Frontal cortex (tissue), 4 donors: Measurements from ENCODE around the gene SULT4A1. TPM values are rescaled to one million over a fixed set of nuclear protein-coding genes. Genes with fewer than 3 reads are reported as not detected.
"Not testable (repeated sequence)": the region's sequence is repeated elsewhere in the genome, so short reads cannot be mapped to it uniquely, and the experiment has no call there.

Experiments
- DNase-seq, 2 donors: peaks; one replicate each; pipeline ENCODE4 v3.0.0; 2012; ENCODE audit warnings: low spot score in 2 of 2
- FAIRE-seq: peaks from 2 replicates; lab custom pipeline; 2012; peaks lifted over from hg19 to GRCh38; lab: Jason Lieb, UNC
- total RNA-seq: library from RNA; depleted of rRNA; stranded (reverse); fragments of >200 nt; gene quantifications from one replicate; pipeline ENCODE4 v1.2.3, GENCODE V29; 2014
- donor health status: control.
- donor health status: control.
- donor health status: control.

SULT4A1 gene
- total RNA-seq, 1 donor from 2014 or later: 47.7 TPM

- FAIRE-seq, DNase-seq: not testable (repeated sequence)
Observed at GRCh38 chr22:43869001-43869400, 6.7 kb upstream of the SULT4A1 start.

- FAIRE-seq (no peak), DNase-seq (no peak)
Observed at GRCh38 chr22:43867839-43868635, 5.7 kb upstream of the SULT4A1 start.

GRCh38 chr22:43862882-43863202 lies 529 bp upstream of the SULT4A1 start:
- DNase-seq (no peak), FAIRE-seq (no peak)

GRCh38 chr22:43861529-43861928 lies 784 bp downstream of the SULT4A1 start:
- FAIRE-seq (no peak), DNase-seq (no peak)

- DNase-seq (no peak), FAIRE-seq (no peak)
Observed at GRCh38 chr22:43860831-43861230, 1.5 kb downstream of the SULT4A1 start.

- FAIRE-seq (no peak), DNase-seq (no peak)
Observed at GRCh38 chr22:43860126-43860525, 2.2 kb downstream of the SULT4A1 start.

- DNase-seq: no peak
- no peak for FAIRE-seq
Observed at GRCh38 chr22:43859621-43860020, 2.7 kb downstream of the SULT4A1 start.

- DNase-seq: no peak
- no peak for FAIRE-seq
Observed at GRCh38 chr22:43859176-43859575, 3.1 kb downstream of the SULT4A1 start.

- no peak for DNase-seq
- no peak for FAIRE-seq
Observed at GRCh38 chr22:43858156-43858895, 4.0 kb downstream of the SULT4A1 start.

GRCh38 chr22:43857367-43857766 lies 4.9 kb downstream of the SULT4A1 start:
- FAIRE-seq (no peak), DNase-seq (no peak)

- FAIRE-seq: no peak
Observed at GRCh38 chr22:43855431-43855830, 6.9 kb downstream of the SULT4A1 start.

GRCh38 chr22:43854786-43855271 lies 7.5 kb downstream of the SULT4A1 start:
- FAIRE-seq: no peak
- no peak for DNase-seq

More at GRCh38 chr22:43855431-43855830, 6.9 kb downstream of the SULT4A1 start:
- DNase-seq: no peak

- FAIRE-seq (no peak), DNase-seq (no peak)
Observed at GRCh38 chr22:43854121-43854785, 8.1 kb downstream of the SULT4A1 start.

GRCh38 chr22:43853328-43853931 lies 8.9 kb downstream of the SULT4A1 start:
- FAIRE-seq (no peak), DNase-seq (no peak)

- DNase-seq (no peak), FAIRE-seq (no peak)
Observed at GRCh38 chr22:43852573-43853327, 9.6 kb downstream of the SULT4A1 start.

- no peak for FAIRE-seq
- DNase-seq: no peak
Observed at GRCh38 chr22:43851979-43852307, 10.4 kb downstream of the SULT4A1 start.

GRCh38 chr22:43851058-43851978 lies 11.0 kb downstream of the SULT4A1 start:
- DNase-seq: no peak
- no peak for FAIRE-seq

- FAIRE-seq (no peak), DNase-seq (no peak)
Observed at GRCh38 chr22:43850529-43850928, 11.8 kb downstream of the SULT4A1 start.

- FAIRE-seq: no peak
- no peak for DNase-seq
Observed at GRCh38 chr22:43849731-43850130, 12.6 kb downstream of the SULT4A1 start.
